Measurements from ENCODE around the gene ZBTB16.

Gene ZBTB16

GRCh38 chr11:114193730-114194679 lies 134.5 kb downstream of the ZBTB16 start:
- Histone ChIP-seq H3K4me3 (ENCODE audit: low read length) (no peak overlapping the region), H3K4me1 (ENCODE audit: low read length) (no peaks in the 10 kb centered on the region), H3K79me2 (ENCODE audit: low read length) (no peaks in the 10 kb centered on the region), H3K9ac (ENCODE audit: low read length) (no peak overlapping the region), H3K27me3 (replicated peaks; ENCODE audit: insufficient read depth, low read length) (no peaks in the 10 kb centered on the region), H2AFZ (ENCODE audit: low read length) (no peak overlapping the region), H3K36me3 (replicated peaks; ENCODE audit: insufficient read depth, low read length) (no peaks in the 10 kb centered on the region), H3K27ac (ENCODE audit: low read length) (no peak overlapping the region), H3K9me3 (replicated peaks; ENCODE audit: insufficient read depth, low read length) (no peaks in the 10 kb centered on the region), H3K9me2 (replicated peaks; ENCODE audit: insufficient read depth, low read length) (no peaks in the 10 kb centered on the region), H4K20me1 (ENCODE audit: insufficient read depth, low read length) (no peaks in the 10 kb centered on the region), H3K4me2 (ENCODE audit: low read depth, low read length) (no peak overlapping the region), H3F3A (ENCODE audit: insufficient read depth, low read length) (no peaks in the 10 kb centered on the region)
- TF ChIP-seq EZH2phosphoT487 (IDR thresholded peaks at IDR 0.05; ENCODE audit: low read length): no peak
- TF ChIP-seq EZH2 (optimal IDR thresholded peaks at IDR 0.05; ENCODE audit: low read depth, low read length): no peak
- TF ChIP-seq CTCF (IDR thresholded peaks at IDR 0.05; ENCODE audit: low read length): no peak
- no peak for DNase-seq

GRCh38 chr11:114194702-114195101 lies 135.2 kb downstream of the ZBTB16 start:
- no peak overlapping the region for H3K27ac ChIP-seq (ENCODE audit: low read length)
- no peak overlapping the region for H3K4me3 ChIP-seq (ENCODE audit: low read length)
- H3K4me1 ChIP-seq (ENCODE audit: low read length): no peaks in the 10 kb centered on the region
- no peak overlapping the region for H3K4me2 ChIP-seq (ENCODE audit: low read depth, low read length)
- no peak overlapping the region for H3K9ac ChIP-seq (ENCODE audit: low read length)
- DNase-seq: no peak
- TF ChIP-seq CTCF (IDR thresholded peaks at IDR 0.05; ENCODE audit: low read length) (no peak), EZH2phosphoT487 (IDR thresholded peaks at IDR 0.05; ENCODE audit: low read length) (no peak), EZH2 (optimal IDR thresholded peaks at IDR 0.05; ENCODE audit: low read depth, low read length) (no peak)
- H2AFZ ChIP-seq (ENCODE audit: low read length): no peak overlapping the region
- no peaks in the 10 kb centered on the region for H3K9me2 ChIP-seq (replicated peaks; ENCODE audit: insufficient read depth, low read length)
- H3K79me2 ChIP-seq (ENCODE audit: low read length): no peaks in the 10 kb centered on the region
- no peaks in the 10 kb centered on the region for H4K20me1 ChIP-seq (ENCODE audit: insufficient read depth, low read length)
- H3K27me3 ChIP-seq (replicated peaks; ENCODE audit: insufficient read depth, low read length): no peaks in the 10 kb centered on the region
- no peaks in the 10 kb centered on the region for H3F3A ChIP-seq (ENCODE audit: insufficient read depth, low read length)
- H3K9me3 ChIP-seq (replicated peaks; ENCODE audit: insufficient read depth, low read length): no peaks in the 10 kb centered on the region
- H3K36me3 ChIP-seq (replicated peaks; ENCODE audit: insufficient read depth, low read length): no peaks in the 10 kb centered on the region

GRCh38 chr11:114195151-114195550 lies 135.6 kb downstream of the ZBTB16 start:
- no peak for TF ChIP-seq EZH2phosphoT487 (IDR thresholded peaks at IDR 0.05; ENCODE audit: low read length)
- TF ChIP-seq EZH2 (optimal IDR thresholded peaks at IDR 0.05; ENCODE audit: low read depth, low read length): no peak
- TF ChIP-seq CTCF (IDR thresholded peaks at IDR 0.05; ENCODE audit: low read length): no peak
- Histone ChIP-seq H3K9ac (ENCODE audit: low read length) (no peak overlapping the region), H3K9me3 (replicated peaks; ENCODE audit: insufficient read depth, low read length) (no peaks in the 10 kb centered on the region), H3K9me2 (replicated peaks; ENCODE audit: insufficient read depth, low read length) (no peaks in the 10 kb centered on the region), H3K79me2 (ENCODE audit: low read length) (no peaks in the 10 kb centered on the region), H3F3A (ENCODE audit: insufficient read depth, low read length) (no peaks in the 10 kb centered on the region), H3K27me3 (replicated peaks; ENCODE audit: insufficient read depth, low read length) (no peaks in the 10 kb centered on the region), H2AFZ (ENCODE audit: low read length) (no peak overlapping the region), H4K20me1 (ENCODE audit: insufficient read depth, low read length) (no peaks in the 10 kb centered on the region), H3K36me3 (replicated peaks; ENCODE audit: insufficient read depth, low read length) (no peaks in the 10 kb centered on the region), H3K4me3 (ENCODE audit: low read length) (no peak overlapping the region), H3K4me2 (ENCODE audit: low read depth, low read length) (no peak overlapping the region), H3K4me1 (ENCODE audit: low read length) (no peaks in the 10 kb centered on the region), H3K27ac (ENCODE audit: low read length) (no peak overlapping the region)
- no peak for DNase-seq

Data from MM.1S (cell line).